GM23248 (cell line): ENCODE data around the gene PSME4.

Experiments used
- EZH2 ChIP-seq: fragments of 200-600 bp; sonication (generic); IDR thresholded peaks from 2 replicates; pipeline ENCODE4 v1.6.1; 2018; ENCODE audit warnings: antibody characterized with exemption, mild to moderate bottlenecking; ENCODE audit not compliant: insufficient read depth, poor library complexity, severe bottlenecking
- EZH2phosphoT487 ChIP-seq: fragments of 200-600 bp; sonication (generic); IDR thresholded peaks from 2 replicates; pipeline ENCODE4 v1.6.1; 2018; ENCODE audit warnings: antibody characterized with exemption, moderate library complexity, mild to moderate bottlenecking, low read depth; ENCODE audit not compliant: insufficient read depth

DNA sequence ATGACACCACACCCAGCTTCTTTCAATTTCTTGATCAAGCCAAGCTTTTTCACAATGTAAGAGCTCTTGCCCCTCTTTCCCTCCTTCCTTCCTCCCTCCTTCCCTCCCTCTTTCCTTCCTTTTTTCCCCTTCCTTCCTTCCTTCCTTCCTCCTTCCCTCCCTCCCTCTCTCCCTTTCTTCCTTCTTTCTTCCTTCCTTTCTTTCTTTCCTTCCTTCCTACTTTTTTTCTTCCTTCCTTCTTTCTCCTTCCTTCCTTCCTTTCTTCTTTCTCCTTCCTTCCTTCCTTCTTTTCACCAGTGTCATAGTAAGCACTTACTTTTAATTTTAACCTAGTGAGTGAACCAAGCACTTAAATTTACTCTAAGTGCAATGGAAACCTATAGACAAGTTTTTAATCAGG is 21.2 kb upstream of the PSME4 start:
- no peak for TF ChIP-seq EZH2
- no peak for TF ChIP-seq EZH2phosphoT487
